Measurements from ENCODE around the gene CYP27B1. TPM values are rescaled to one million over a fixed set of nuclear protein-coding genes. Genes with fewer than 3 reads are reported as not detected.

Gene CYP27B1
- total RNA-seq, 1 donor from 2014 or later, result 3.9 TPM

GRCh38 chr12:57758552-57759359, 8.1 kb downstream of the CYP27B1 start:
- no peak for TF ChIP-seq CTCF (IDR thresholded peaks at IDR 0.05; ENCODE audit: insufficient read depth, low read length, severe bottlenecking)
- FAIRE-seq, result no peak
- H3K4me3 ChIP-seq (ENCODE audit: low read depth, low read length), result no peak overlapping the region
- no peaks in the 10 kb centered on the region for H3K27me3 ChIP-seq (ENCODE audit: control insufficient read depth, insufficient read depth, low read length)
- DNase-seq (ENCODE audit: low read depth), result no peak
- H3K36me3 ChIP-seq (ENCODE audit: control insufficient read depth, insufficient read depth, low read length), result peaks cover 2% of the 10 kb centered on the region

GRCh38 chr12:57757771-57758170, 9.1 kb downstream of the CYP27B1 start:
- no peaks in the 10 kb centered on the region for H3K27me3 ChIP-seq (ENCODE audit: control insufficient read depth, insufficient read depth, low read length)
- FAIRE-seq (no peak), DNase-seq (ENCODE audit: low read depth) (no peak)
- no peak for TF ChIP-seq CTCF (IDR thresholded peaks at IDR 0.05; ENCODE audit: insufficient read depth, low read length, severe bottlenecking)
- peaks cover 2% of the 10 kb centered on the region for H3K36me3 ChIP-seq (ENCODE audit: control insufficient read depth, insufficient read depth, low read length)
- H3K4me3 ChIP-seq (ENCODE audit: low read depth, low read length), result no peak overlapping the region

GRCh38 chr12:57756406-57757341, 10.2 kb downstream of the CYP27B1 start:
- peak; percentile 86 for TF ChIP-seq CTCF (IDR thresholded peaks at IDR 0.05; ENCODE audit: insufficient read depth, low read length, severe bottlenecking)
- H3K27me3 ChIP-seq (ENCODE audit: control insufficient read depth, insufficient read depth, low read length), result no peaks in the 10 kb centered on the region
- no peak for FAIRE-seq
- DNase-seq (ENCODE audit: low read depth), result no peak
- peak overlapping the region; percentile 45 for H3K4me3 ChIP-seq (ENCODE audit: low read depth, low read length)
- peaks cover 2% of the 10 kb centered on the region for H3K36me3 ChIP-seq (ENCODE audit: control insufficient read depth, insufficient read depth, low read length)

GRCh38 chr12:57755454-57756372, 11.2 kb downstream of the CYP27B1 start:
- DNase-seq (ENCODE audit: low read depth) (no peak), FAIRE-seq (no peak)
- no peaks in the 10 kb centered on the region for H3K27me3 ChIP-seq (ENCODE audit: control insufficient read depth, insufficient read depth, low read length)
- peak overlapping the region; percentile 45 for H3K4me3 ChIP-seq (ENCODE audit: low read depth, low read length)
- no peak for TF ChIP-seq CTCF (IDR thresholded peaks at IDR 0.05; ENCODE audit: insufficient read depth, low read length, severe bottlenecking)
- H3K36me3 ChIP-seq (ENCODE audit: control insufficient read depth, insufficient read depth, low read length), result peaks cover 4% of the 10 kb centered on the region

- FAIRE-seq (no peak), DNase-seq (ENCODE audit: low read depth) (no peak)
- Histone ChIP-seq H3K27me3 (ENCODE audit: control insufficient read depth, insufficient read depth, low read length) (no peaks in the 10 kb centered on the region), H3K36me3 (ENCODE audit: control insufficient read depth, insufficient read depth, low read length) (peaks cover 7% of the 10 kb centered on the region), H3K4me3 (ENCODE audit: low read depth, low read length) (peak overlapping the region; percentile 45)
- no peak for TF ChIP-seq CTCF (IDR thresholded peaks at IDR 0.05; ENCODE audit: insufficient read depth, low read length, severe bottlenecking)
Observed at GRCh38 chr12:57755194-57755453, 11.8 kb downstream of the CYP27B1 start.

All from bronchial epithelial cell (primary cell).